Upper lobe of left lung (tissue), 4 donors: Measurements from ENCODE around the gene AGAP3.

Source experiments
- CTCF ChIP-seq, 6 experiments: fragments of 450-650 bp in 4 of 6; fragments of 200-600 bp in 2 of 6; sonication (generic) in 2 of 6; IDR thresholded peaks; one replicate each; pipeline ENCODE4 v1.5.1; 2016 to 2019; ENCODE audit warnings: antibody characterized with exemption in 6 of 6
- POLR2A ChIP-seq, 4 donors: fragments of 450-650 bp; IDR thresholded peaks; one replicate each; pipeline ENCODE4 v1.5.1; 2016 to 2017; ENCODE audit warnings: antibody characterized with exemption in 4 of 4, mild to moderate bottlenecking in 2 of 4
- POLR2AphosphoS5 ChIP-seq, 2 donors: sonication (generic); formaldehyde crosslinking; IDR thresholded peaks; one replicate each; pipeline ENCODE4 v1.5.1; 2017; ENCODE audit warnings: antibody characterized with exemption in 2 of 2

- no peak for TF ChIP-seq CTCF (IDR thresholded peaks at IDR 0.05)
- TF ChIP-seq POLR2A (IDR thresholded peaks at IDR 0.05), result no peak
- TF ChIP-seq POLR2AphosphoS5 (IDR thresholded peaks at IDR 0.05), result no peak
Measured at GRCh38 chr7:151091003-151091402, 4.7 kb downstream of the AGAP3 start.
